Measurements from ENCODE around the gene MPZL2.

DNA sequence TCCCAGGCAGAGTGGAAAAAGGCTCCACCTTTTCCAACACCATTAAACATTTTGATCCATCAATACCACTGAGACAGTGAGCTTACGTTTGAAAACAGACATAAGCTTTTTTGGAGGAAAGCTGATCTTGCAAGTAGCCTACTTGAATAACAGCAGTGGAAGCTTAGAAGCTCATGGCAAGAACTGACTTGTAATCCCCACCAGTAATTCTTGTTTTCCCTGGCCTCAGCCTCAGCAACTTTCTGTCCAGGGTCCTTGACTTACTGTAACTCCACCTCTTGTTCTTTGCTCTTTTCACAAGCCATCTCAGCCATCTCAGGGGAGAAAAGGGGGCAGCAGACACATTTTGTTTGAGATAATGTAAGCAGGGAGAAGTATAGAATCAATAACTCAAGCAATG lies 12.3 kb upstream of the MPZL2 start:
- no peak for TF ChIP-seq POLR2A (IDR thresholded peaks at IDR 0.05)
- TF ChIP-seq, protein P1, sequence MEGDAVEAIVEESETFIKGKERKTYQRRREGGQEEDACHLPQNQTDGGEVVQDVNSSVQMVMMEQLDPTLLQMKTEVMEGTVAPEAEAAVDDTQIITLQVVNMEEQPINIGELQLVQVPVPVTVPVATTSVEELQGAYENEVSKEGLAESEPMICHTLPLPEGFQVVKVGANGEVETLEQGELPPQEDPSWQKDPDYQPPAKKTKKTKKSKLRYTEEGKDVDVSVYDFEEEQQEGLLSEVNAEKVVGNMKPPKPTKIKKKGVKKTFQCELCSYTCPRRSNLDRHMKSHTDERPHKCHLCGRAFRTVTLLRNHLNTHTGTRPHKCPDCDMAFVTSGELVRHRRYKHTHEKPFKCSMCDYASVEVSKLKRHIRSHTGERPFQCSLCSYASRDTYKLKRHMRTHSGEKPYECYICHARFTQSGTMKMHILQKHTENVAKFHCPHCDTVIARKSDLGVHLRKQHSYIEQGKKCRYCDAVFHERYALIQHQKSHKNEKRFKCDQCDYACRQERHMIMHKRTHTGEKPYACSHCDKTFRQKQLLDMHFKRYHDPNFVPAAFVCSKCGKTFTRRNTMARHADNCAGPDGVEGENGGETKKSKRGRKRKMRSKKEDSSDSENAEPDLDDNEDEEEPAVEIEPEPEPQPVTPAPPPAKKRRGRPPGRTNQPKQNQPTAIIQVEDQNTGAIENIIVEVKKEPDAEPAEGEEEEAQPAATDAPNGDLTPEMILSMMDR (IDR thresholded peaks at IDR 0.05): no peak

Measured in adrenal gland (tissue), 5 donors.